SU-DHL-6 (cell line): ENCODE results near the gene UTP20.
"Not testable (repeated sequence)": the region's sequence is repeated elsewhere in the genome, so short reads cannot be mapped to it uniquely, and the experiment has no call there.

ENCODE experiments used
- CTCF ChIP-seq: fragments of 200-600 bp; sonication (generic); IDR thresholded peaks from one replicate; pipeline ENCODE4 v1.5.1; 2017; ENCODE audit warnings: antibody characterized with exemption, mild to moderate bottlenecking, low read length, moderate library complexity; ENCODE audit not compliant: insufficient read depth, poor library complexity, severe bottlenecking
- EZH2phosphoT487 ChIP-seq: fragments of 200-600 bp; sonication (generic), shearing (Covaris generic); conservative IDR thresholded peaks from 2 replicates; pipeline ENCODE4 v1.6.1; 2018; ENCODE audit warnings: mild to moderate bottlenecking, antibody characterized with exemption, low read length, moderate library complexity, mixed read lengths

GRCh38 chr12:101391181-101391580 lies 111.3 kb downstream of the UTP20 start:
- not testable (repeated sequence) for TF ChIP-seq CTCF, EZH2phosphoT487
